ENCODE results near the gene SORCS2.

The SORCS2 gene

GRCh38 chr4:7232061-7232650, 39.8 kb downstream of the SORCS2 start:
- H3K27ac ChIP-seq = no peak overlapping the region
- ChIA-PET POLR2A (ENCODE audit: low non-redundant PET) (no interaction called here), CTCF (no interaction called here)
- no peak for DNase-seq (ENCODE audit: low spot score)
- no peak for TF ChIP-seq CTCF (conservative IDR thresholded peaks at IDR 0.05; ENCODE audit: low read depth)

- POLR2A ChIA-PET (ENCODE audit: low non-redundant PET) = no interaction called here
- no peak overlapping the region for H3K27ac ChIP-seq
- TF ChIP-seq CTCF (conservative IDR thresholded peaks at IDR 0.05; ENCODE audit: low read depth) = no peak
- no peak for DNase-seq (ENCODE audit: low spot score)
- CTCF ChIA-PET = no interaction called here
These were observed 40.8 kb downstream of the SORCS2 start for GRCh38 chr4:7233006-7233580.

GRCh38 chr4:7233601-7234000, 41.3 kb downstream of the SORCS2 start:
- DNase-seq (ENCODE audit: low spot score) = no peak
- no peak for TF ChIP-seq CTCF (conservative IDR thresholded peaks at IDR 0.05; ENCODE audit: low read depth)
- no peak overlapping the region for H3K27ac ChIP-seq
- CTCF ChIA-PET = no interaction called here
- POLR2A ChIA-PET (ENCODE audit: low non-redundant PET) = no interaction called here

- POLR2A ChIA-PET (ENCODE audit: low non-redundant PET) = no interaction called here
- no peak for TF ChIP-seq CTCF (conservative IDR thresholded peaks at IDR 0.05; ENCODE audit: low read depth)
- CTCF ChIA-PET = no interaction called here
These were observed 42.2 kb downstream of the SORCS2 start for GRCh38 chr4:7234355-7235029.

GRCh38 chr4:7235030-7235380, 42.7 kb downstream of the SORCS2 start:
- CTCF ChIA-PET = no interaction called here
- TF ChIP-seq CTCF (conservative IDR thresholded peaks at IDR 0.05; ENCODE audit: low read depth) = no peak
- no peak for DNase-seq (ENCODE audit: low spot score)
- H3K27ac ChIP-seq = no peak overlapping the region
- POLR2A ChIA-PET (ENCODE audit: low non-redundant PET) = no interaction called here

More at GRCh38 chr4:7234355-7235029, 42.2 kb downstream of the SORCS2 start:
- H3K27ac ChIP-seq = no peak overlapping the region
- no peak for DNase-seq (ENCODE audit: low spot score)

GRCh38 chr4:7236847-7237246, 44.5 kb downstream of the SORCS2 start:
- DNase-seq (ENCODE audit: low spot score) = no peak
- CTCF ChIA-PET = no interaction called here
- TF ChIP-seq CTCF (conservative IDR thresholded peaks at IDR 0.05; ENCODE audit: low read depth) = no peak
- POLR2A ChIA-PET (ENCODE audit: low non-redundant PET) = no interaction called here
- H3K27ac ChIP-seq = no peak overlapping the region

Data from RWPE1 (cell line).